K562 (cell line): ENCODE results near the gene AP1S3. TPM values are rescaled to one million over a fixed set of nuclear protein-coding genes. Genes with fewer than 3 reads are reported as not detected.

Source experiments
- ATAC-seq: fragments of 200-7000 bp; cut with Tn5 transposase; 3 replicates; pipeline ENCODE4 v1.9.1; 2020; ENCODE audit warnings: moderate library complexity
- BruUV-seq: library from RNA; stranded (reverse); fragments of 400-500 nt; replicated peaks from 2 replicates; lab custom pipeline; 2021; lab: Mats Ljungman, UMichigan
- CTCF ChIA-PET: fragments of 300-600 bp; formaldehyde crosslinking; extraction: SDS; loops from one replicate; lab custom pipeline; 2021; ENCODE audit warnings: low intra/inter-chr PET ratio; lab: Yijun Ruan, JAX
- POLR2A ChIA-PET: fragments of 300-600, 350-650 bp; sonication (Branson Sonifier 250); formaldehyde crosslinking; extraction: SDS; loops from one replicate; lab custom pipeline; 2021; ENCODE audit warnings: antibody characterized with exemption, inconsistent platforms; lab: Yijun Ruan, JAX
- DNase-seq, 4 experiments: peaks; one replicate each; pipeline versions ENCODE4 v3.0.0 to v3.0.0-alpha.2; 2011 to 2018; ENCODE audit warnings: low spot score in 3 of 4, mixed read lengths in 3 of 4; ENCODE audit errors: extremely low read depth in 1 of 4
- FAIRE-seq: peaks from 2 replicates; lab custom pipeline; 2011; peaks lifted over from hg19 to GRCh38; lab: Jason Lieb, UNC
- H2AFZ ChIP-seq: 2 replicates; pipeline ENCODE4 v1.6.0; 2011; ENCODE audit warnings: low read depth, low read length, control low read depth, inconsistent platforms
- H3K27ac ChIP-seq: fragments of 200-600 bp; 3 replicates; pipeline ENCODE4 v1.8.0; 2011; ENCODE audit warnings: low read depth, mild to moderate bottlenecking, control low read depth, inconsistent platforms, low read length, moderate library complexity, mixed read lengths; ENCODE audit errors: extremely low read depth
- H3K27me3 ChIP-seq, 2 experiments: fragments of 300-600 bp in 1 of 2; 2 replicates in 1 of 2; 3 replicates in 1 of 2; pipeline versions ENCODE4 v1.6.0 to v1.8.0; 2011; ENCODE audit warnings: inconsistent platforms in 2 of 2, low read length in 2 of 2, mild to moderate bottlenecking in 1 of 2, mixed read lengths in 1 of 2, moderate library complexity in 1 of 2; ENCODE audit not compliant: control insufficient read depth in 2 of 2, insufficient read depth in 2 of 2
- H3K36me3 ChIP-seq: fragments of 300-600 bp; 3 replicates; pipeline ENCODE4 v1.8.0; 2011; ENCODE audit warnings: mild to moderate bottlenecking, low read length, inconsistent platforms; ENCODE audit not compliant: control insufficient read depth, insufficient read depth
- H3K4me1 ChIP-seq, 2 experiments: fragments of 200-600 bp in 1 of 2; replicated peaks in 1 of 2; 2 replicates in 1 of 2; 3 replicates in 1 of 2; pipeline versions ENCODE4 v1.5.1 to v1.8.0; 2011; ENCODE audit warnings: inconsistent platforms in 2 of 2, low read length in 2 of 2, mild to moderate bottlenecking in 1 of 2, mixed read lengths in 1 of 2, moderate library complexity in 1 of 2; ENCODE audit not compliant: control insufficient read depth in 2 of 2, insufficient read depth in 2 of 2
- H3K4me2 ChIP-seq: 2 replicates; pipeline ENCODE4 v1.6.1; 2011; ENCODE audit warnings: low read length, control low read depth, inconsistent platforms, mixed read lengths; ENCODE audit not compliant: insufficient read depth
- H3K4me3 ChIP-seq: fragments of 200-600 bp; sonication (generic), shearing (Covaris generic); 2 replicates; pipeline ENCODE4 v1.5.1; 2016; ENCODE audit warnings: control low read depth, inconsistent platforms
- H3K79me2 ChIP-seq: fragments of 200-600 bp; 3 replicates; pipeline ENCODE4 v1.8.0; 2011; ENCODE audit warnings: low read length, inconsistent platforms; ENCODE audit not compliant: control insufficient read depth, insufficient read depth
- H3K9ac ChIP-seq, 2 experiments: 2 replicates each; pipeline versions ENCODE4 v1.6.0 to v1.6.1; 2011; ENCODE audit warnings: low read depth in 2 of 2, low read length in 2 of 2, control low read depth in 1 of 2, inconsistent platforms in 1 of 2, mild to moderate bottlenecking in 1 of 2, mixed read lengths in 1 of 2; ENCODE audit not compliant: insufficient read depth in 1 of 2
- H3K9me1 ChIP-seq: one replicate; pipeline ENCODE4 v1.6.0; 2011; ENCODE audit warnings: inconsistent platforms, mild to moderate bottlenecking, low read length, moderate library complexity; ENCODE audit not compliant: control insufficient read depth, insufficient read depth
- H3K9me3 ChIP-seq: replicated peaks from 2 replicates; pipeline ENCODE4 v1.5.1; 2011; ENCODE audit warnings: low read depth, low read length, inconsistent platforms; ENCODE audit not compliant: control insufficient read depth, insufficient read depth
- H4K20me1 ChIP-seq: replicated peaks from 2 replicates; pipeline ENCODE4 v1.6.1; 2011; ENCODE audit warnings: low read length, inconsistent platforms, mixed read lengths; ENCODE audit not compliant: control insufficient read depth, insufficient read depth
- BDP1 ChIP-seq: IDR thresholded peaks from 3 replicates; pipeline ENCODE4 v1.6.1; 2011; ENCODE audit not compliant: insufficient read length, insufficient read depth
- CBX8 ChIP-seq: fragments of 200-600 bp; sonication (generic); IDR thresholded peaks from 2 replicates; pipeline ENCODE4 v1.6.1; 2012; ENCODE audit warnings: borderline replicate concordance, mixed run types, low read depth, mild to moderate bottlenecking, moderate library complexity, mixed read lengths, low read length, control low read depth, inconsistent platforms; ENCODE audit not compliant: poor library complexity, severe bottlenecking; ENCODE audit errors: extremely low read depth
- FOXK1 ChIP-seq: sonication (generic); formaldehyde crosslinking; IDR thresholded peaks from 2 replicates; pipeline ENCODE4 v1.8.0; 2022; ENCODE audit warnings: missing genetic modification reagents, mild to moderate bottlenecking, borderline replicate concordance
- SETDB1 ChIP-seq: IDR thresholded peaks from one replicate; pipeline ENCODE4 v1.6.1; 2012; ENCODE audit warnings: low read length, control low read depth, inconsistent platforms
- ZNF124 ChIP-seq: sonication (generic); formaldehyde crosslinking; IDR thresholded peaks from 2 replicates; pipeline ENCODE4 v1.8.1; 2022; ENCODE audit warnings: missing genetic modification reagents
- ZNF175 ChIP-seq: fragments of 200-800 bp; sonication (Bioruptor generic); IDR thresholded peaks from 2 replicates; pipeline ENCODE4 v1.6.1; 2016; ENCODE audit warnings: low read depth, mild to moderate bottlenecking, missing genetic modification characterization, missing compliant biosample characterization
- WGBS: fragments of 100-300 bp; shearing (Covaris generic); methylation state at CpG from one replicate; pipeline ENCODE4 v1.1.6; 2016; ENCODE audit warnings: low coverage, mixed read lengths; ENCODE audit not compliant: insufficient coverage; ENCODE audit errors: missing lambda C conversion rate; 5-methylcytosine and 5-hydroxymethylcytosine counted together
- in situ Hi-C: fragments of 300-500 bp; cut with MboI; formaldehyde crosslinking; loops from 4 replicates; pipeline ENCODE4 v1.15.0; 2018; ENCODE audit warnings: inconsistent platforms, mixed read lengths
- intact Hi-C: fragments of 100-400 bp; cut with micrococcal nuclease; formaldehyde crosslinking; loops from 2 replicates; pipeline ENCODE4 v1.14.2; 2022
- polyA plus RNA-seq, 8 experiments: library from polyadenylated mRNA; depleted of rRNA in 4 of 8; stranded (reverse) in 5 of 8; unstranded in 3 of 8; fragments of >200 nt; fragmentation: Nextera tagmentation in 2 of 8; fragmentation: Illumina TruSeq in 1 of 8; extraction: Ambion mirVana in 2 of 8; extraction: Trizol in 1 of 8; gene quantifications; 2 replicates each; pipeline versions ENCODE4 v1.2.1 to v1.2.3, GENCODE V29; 2011 to 2014; ENCODE audit warnings: inconsistent platforms in 1 of 8, missing spikeins in 1 of 8
- total RNA-seq, 7 experiments: library from RNA; depleted of rRNA in 6 of 7; stranded (reverse); fragments of >200 nt in 6 of 7; fragmentation: Illumina TruSeq in 2 of 7; extraction: Trizol in 2 of 7; gene quantifications; 2 replicates each; pipeline versions ENCODE4 v1.2.1 to v1.2.3, GENCODE V29; 2011 to 2021; ENCODE audit warnings: low replicate concordance in 1 of 7
- TF ChIP-seq, protein P1 (sequence below): fragments of 200-800 bp; sonication (Bioruptor generic); IDR thresholded peaks from 2 replicates; pipeline ENCODE4 v1.6.1; 2017; ENCODE audit warnings: missing genetic modification characterization, missing compliant biosample characterization

Gene AP1S3
- total and polyA plus RNA-seq, 9 of the 15 experiments (the other 6 are each of a cell fraction or from before 2014, with no cell fraction given) = 0.50 to 3.8 (median 2.1) TPM

DNA sequence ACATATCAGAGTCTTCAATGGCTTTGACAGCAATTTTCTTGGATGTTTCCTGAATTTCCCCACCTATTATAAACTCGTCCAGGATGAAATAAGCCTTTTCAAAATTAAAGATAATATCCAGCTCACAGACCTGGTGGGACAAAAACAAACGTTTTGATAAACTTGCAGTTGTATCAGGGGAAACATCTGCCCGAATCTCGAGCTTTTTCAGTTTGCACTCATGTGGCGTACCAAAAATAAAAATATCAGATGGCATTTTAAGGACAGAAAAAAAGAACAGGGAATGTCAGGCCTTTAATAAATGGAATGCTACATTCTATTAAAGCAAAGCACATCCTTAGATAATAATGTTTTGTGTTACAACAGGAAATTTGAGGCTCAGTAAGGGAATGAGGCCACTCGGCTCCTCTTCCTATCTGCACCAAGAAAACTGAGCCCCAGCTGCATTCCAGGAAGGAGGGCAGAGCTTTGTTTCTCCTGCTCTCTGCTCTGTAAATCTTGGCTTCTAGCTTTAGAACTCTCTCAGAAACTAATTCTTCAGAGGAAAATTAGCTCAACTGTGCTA lies 72.1 kb downstream of the AP1S3 start:
- intact Hi-C loops = no loop called here
- no peak overlapping the region for H3K4me2 ChIP-seq
- H4K20me1 ChIP-seq = no peaks in the 10 kb centered on the region
- no peak for TF ChIP-seq FOXK1 (CRISPR knock-in tag)
- no peak for TF ChIP-seq ZNF175
- TF ChIP-seq, protein P1, sequence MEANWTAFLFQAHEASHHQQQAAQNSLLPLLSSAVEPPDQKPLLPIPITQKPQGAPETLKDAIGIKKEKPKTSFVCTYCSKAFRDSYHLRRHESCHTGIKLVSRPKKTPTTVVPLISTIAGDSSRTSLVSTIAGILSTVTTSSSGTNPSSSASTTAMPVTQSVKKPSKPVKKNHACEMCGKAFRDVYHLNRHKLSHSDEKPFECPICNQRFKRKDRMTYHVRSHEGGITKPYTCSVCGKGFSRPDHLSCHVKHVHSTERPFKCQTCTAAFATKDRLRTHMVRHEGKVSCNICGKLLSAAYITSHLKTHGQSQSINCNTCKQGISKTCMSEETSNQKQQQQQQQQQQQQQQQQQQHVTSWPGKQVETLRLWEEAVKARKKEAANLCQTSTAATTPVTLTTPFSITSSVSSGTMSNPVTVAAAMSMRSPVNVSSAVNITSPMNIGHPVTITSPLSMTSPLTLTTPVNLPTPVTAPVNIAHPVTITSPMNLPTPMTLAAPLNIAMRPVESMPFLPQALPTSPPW = no peak
- no peak for TF ChIP-seq CBX8
- TF ChIP-seq ZNF124 (CRISPR knock-in tag) = no peak
- no peak for TF ChIP-seq SETDB1
- no peak for TF ChIP-seq BDP1
- TF ChIP-seq, all 486 proteins: peak for 0
- in situ Hi-C loops = no loop called here
- CTCF ChIA-PET = no interaction called here
- H3K36me3 ChIP-seq = no peaks in the 10 kb centered on the region
- H3K27ac ChIP-seq = no peak overlapping the region
- no peaks in the 10 kb centered on the region for H3K9me1 ChIP-seq
- no peak overlapping the region for H3K9ac ChIP-seq
- H2AFZ ChIP-seq = no peak overlapping the region
- FAIRE-seq = no peak
- no peak for DNase-seq
- POLR2A ChIA-PET = interaction anchor here (0.6 kb wide), 1 partner anchor 57 kb away, joined by 3 read pairs; no protein-coding TSS in a partner anchor
- H3K4me3 ChIP-seq = no peak overlapping the region
- 19% methylated on average over 6 of the region's 6 CpGs for WGBS
- H3K4me1 ChIP-seq = no peaks in the 10 kb centered on the region
- H3K27me3 ChIP-seq = no peaks in the 10 kb centered on the region; a peak in 1 of 5 replicates
- ATAC-seq = no peak
- no peaks in the 10 kb centered on the region for H3K79me2 ChIP-seq
- no TSS peak for BruUV-seq
- no peaks in the 10 kb centered on the region for H3K9me3 ChIP-seq
